ENCODE measurements around the gene SRRM2.

SRRM2 gene

DNA sequence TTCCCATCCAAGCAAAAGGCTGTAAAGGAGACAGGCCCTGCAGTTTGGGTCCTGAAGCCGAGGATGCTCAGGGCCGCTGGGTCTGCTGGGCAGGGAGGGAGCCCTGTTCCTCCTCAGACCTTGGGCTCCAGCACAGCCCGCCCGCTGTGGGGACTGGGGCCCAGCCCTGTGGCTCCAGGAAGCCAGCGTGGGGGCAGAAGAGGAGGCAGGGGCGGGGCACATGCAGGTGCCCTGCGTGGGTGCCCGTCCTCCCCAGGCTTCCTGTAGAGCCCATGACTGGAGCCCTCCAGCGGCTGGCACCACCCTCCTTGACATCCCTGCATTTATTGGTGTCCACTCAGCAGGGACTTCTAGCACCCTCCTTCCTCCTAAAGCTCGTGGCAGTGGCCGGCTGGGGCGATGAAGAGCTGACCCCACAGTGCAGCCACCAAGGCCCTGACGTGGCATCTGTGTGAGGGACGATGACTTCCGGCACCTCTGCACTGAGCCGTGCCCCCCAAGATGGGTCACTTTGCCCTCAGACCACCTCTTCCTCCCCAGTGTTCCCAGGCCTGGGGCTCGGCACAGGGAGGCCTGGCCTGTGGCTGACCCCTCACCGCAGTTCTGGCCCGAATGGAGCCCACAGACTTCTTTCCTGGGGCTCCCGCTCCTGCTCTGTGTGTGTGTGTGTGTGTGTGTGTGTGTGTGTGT is 42.3 kb upstream of the SRRM2 start:
- H3K4me1 ChIP-seq (ENCODE audit: control insufficient read depth, insufficient read depth, low read length), result no peaks in the 10 kb centered on the region

DNA sequence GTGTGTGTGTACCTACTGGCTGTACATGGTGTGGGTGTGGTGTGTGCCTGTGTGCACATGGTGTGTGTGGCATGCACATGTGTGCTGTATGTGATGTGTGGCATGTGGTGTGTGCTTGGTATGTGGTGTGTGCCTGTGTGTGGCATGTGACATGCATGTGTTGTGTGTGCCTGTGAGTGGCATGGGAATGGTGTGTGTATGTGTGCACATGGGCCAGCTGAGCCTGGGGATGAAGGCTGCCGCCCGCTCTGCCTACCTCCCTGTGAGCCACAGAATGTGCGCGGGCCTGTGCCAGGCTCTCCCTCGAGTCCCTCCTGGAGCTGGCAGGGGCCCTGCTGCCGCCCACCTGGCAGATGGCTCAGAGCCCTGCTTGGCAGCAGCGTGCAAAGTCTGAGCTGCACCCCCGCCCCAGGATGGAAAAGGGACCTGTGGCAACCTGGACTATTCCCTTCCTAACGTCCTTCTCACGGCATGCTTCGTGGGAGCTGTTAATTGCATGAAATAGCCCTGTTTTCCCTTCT is 41.7 kb upstream of the SRRM2 start:
- H3K27me3 ChIP-seq (ENCODE audit: control insufficient read depth, insufficient read depth, low read length), result peaks cover 7% of the 10 kb centered on the region
- no peak overlapping the region for H3K4me3 ChIP-seq (ENCODE audit: low read length)
- no peak overlapping the region for H3K9ac ChIP-seq (ENCODE audit: low read length)
- peaks cover 18% of the 10 kb centered on the region for H3K36me3 ChIP-seq (ENCODE audit: control insufficient read depth, insufficient read depth, low read length)
- H3K27ac ChIP-seq (ENCODE audit: low read depth, low read length), result no peak overlapping the region
- H3K4me1 ChIP-seq (ENCODE audit: control insufficient read depth, insufficient read depth, low read length), result no peaks in the 10 kb centered on the region

More for the DNA sequence above, 42.3 kb upstream of the SRRM2 start:
- Histone ChIP-seq H3K36me3 (ENCODE audit: control insufficient read depth, insufficient read depth, low read length) (peaks cover 19% of the 10 kb centered on the region), H3K27me3 (ENCODE audit: control insufficient read depth, insufficient read depth, low read length) (peaks cover 6% of the 10 kb centered on the region), H3K9ac (ENCODE audit: low read length) (no peak overlapping the region), H3K27ac (ENCODE audit: low read depth, low read length) (no peak overlapping the region), H3K4me3 (ENCODE audit: low read length) (no peak overlapping the region)

DNA sequence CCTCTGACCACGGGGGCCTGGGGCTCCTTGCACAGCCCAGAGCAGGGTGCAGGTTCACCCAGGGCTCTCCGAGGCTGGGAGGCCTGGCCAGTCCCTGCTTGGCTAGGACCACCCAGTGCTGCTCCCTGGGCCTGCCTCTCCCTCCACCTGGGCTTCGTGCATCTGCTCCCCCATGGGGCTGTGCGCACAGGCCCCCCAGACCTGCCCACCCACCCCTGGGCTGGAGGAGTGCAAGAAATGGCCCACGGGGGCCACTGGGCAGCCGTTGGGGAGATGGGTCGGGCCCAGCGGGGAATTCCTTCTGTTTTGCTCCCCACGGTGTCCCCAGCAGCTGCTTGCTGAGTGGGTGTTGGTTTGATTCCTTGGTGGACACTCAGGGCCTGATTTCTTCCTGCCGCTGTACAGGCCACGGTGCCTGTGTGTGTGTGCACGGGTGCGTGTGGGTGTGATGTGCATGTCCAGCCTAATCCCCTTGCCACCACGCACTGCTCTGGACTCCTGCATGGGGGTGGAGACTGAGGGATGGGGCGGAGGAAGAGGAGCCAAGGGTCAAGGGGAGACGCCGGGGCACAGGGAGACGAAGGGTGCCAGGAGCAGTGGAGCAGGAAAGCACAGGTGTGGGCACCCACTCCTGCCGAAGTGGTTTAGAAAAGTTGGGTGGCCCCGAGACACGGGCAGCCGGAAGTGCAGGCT is 40.9 kb upstream of the SRRM2 start:
- H3K36me3 ChIP-seq (ENCODE audit: control insufficient read depth, insufficient read depth, low read length), result peaks cover 14% of the 10 kb centered on the region
- no peak overlapping the region for H3K9ac ChIP-seq (ENCODE audit: low read length)
- peaks cover 7% of the 10 kb centered on the region for H3K27me3 ChIP-seq (ENCODE audit: control insufficient read depth, insufficient read depth, low read length)

DNA sequence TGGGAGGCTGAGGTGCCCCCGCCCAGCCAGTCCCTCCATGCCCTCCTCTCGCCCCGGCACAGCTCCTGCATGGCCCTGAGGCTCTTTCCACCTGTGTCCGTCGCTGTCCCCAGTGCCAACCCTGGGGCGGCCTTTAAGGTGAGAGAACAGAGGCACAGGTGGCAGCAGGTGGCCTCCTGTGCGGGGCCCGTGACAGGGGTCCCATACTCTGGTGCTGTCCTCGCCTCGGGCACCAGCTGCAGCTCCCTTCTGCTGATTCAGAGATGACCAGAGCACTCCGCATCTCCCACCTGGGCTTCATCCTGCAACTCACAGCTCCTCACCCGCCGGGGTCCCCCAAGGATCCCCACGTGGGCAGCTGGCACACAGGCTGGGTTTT is 40.4 kb upstream of the SRRM2 start:
- Histone ChIP-seq H3K9ac (ENCODE audit: low read length) (no peak overlapping the region), H3K27ac (ENCODE audit: low read depth, low read length) (no peak overlapping the region), H3K27me3 (ENCODE audit: control insufficient read depth, insufficient read depth, low read length) (peaks cover 7% of the 10 kb centered on the region), H3K4me3 (ENCODE audit: low read length) (no peak overlapping the region), H3K36me3 (ENCODE audit: control insufficient read depth, insufficient read depth, low read length) (peaks cover 14% of the 10 kb centered on the region), H3K4me1 (ENCODE audit: control insufficient read depth, insufficient read depth, low read length) (no peaks in the 10 kb centered on the region)

More for the DNA sequence above, 40.9 kb upstream of the SRRM2 start:
- H3K27ac ChIP-seq (ENCODE audit: low read depth, low read length), result no peak overlapping the region
- no peak overlapping the region for H3K4me3 ChIP-seq (ENCODE audit: low read length)
- H3K4me1 ChIP-seq (ENCODE audit: control insufficient read depth, insufficient read depth, low read length), result no peaks in the 10 kb centered on the region

DNA sequence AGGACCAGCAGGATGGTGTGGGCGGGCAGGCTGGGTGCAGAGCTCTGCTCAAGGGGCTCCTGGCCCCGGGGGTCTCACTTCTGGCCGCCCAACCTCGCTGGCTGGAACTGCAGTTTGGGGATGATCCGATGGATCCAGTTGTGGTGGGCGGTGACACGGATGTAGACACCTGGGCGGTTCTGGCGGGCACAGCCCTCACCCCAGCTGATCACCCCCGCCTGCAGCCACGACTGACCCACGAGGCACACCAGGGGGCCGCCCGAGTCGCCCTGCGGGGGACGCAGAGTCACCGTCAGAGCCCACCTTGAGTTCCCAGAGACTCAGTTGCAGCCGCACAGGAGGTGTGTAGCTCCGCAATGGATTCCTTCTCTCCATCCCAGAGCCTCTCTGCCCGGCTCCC is 39.9 kb upstream of the SRRM2 start:
- H3K27ac ChIP-seq (ENCODE audit: low read depth, low read length), result no peak overlapping the region
- peaks cover 12% of the 10 kb centered on the region for H3K36me3 ChIP-seq (ENCODE audit: control insufficient read depth, insufficient read depth, low read length)

DNA sequence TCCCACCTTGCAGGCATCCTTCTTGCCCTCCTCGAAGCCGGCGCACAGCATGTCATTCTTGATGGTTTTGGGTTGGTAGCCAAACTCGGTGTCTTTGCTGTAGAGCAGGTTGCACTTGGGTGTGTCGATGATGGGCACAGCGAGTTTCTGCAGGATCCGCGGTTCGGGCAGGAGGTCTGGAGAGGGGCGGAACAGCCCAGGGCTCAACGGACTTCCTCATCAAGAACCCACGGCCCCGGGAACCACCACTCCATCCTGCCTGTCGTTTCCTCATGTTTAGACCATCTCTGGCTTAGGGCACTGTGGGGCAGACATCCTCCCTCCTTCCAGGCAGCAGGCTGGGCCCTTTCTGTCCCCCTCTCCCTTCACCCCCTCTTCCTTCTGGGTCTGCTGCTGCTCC is 38.9 kb upstream of the SRRM2 start:
- Histone ChIP-seq H3K36me3 (ENCODE audit: control insufficient read depth, insufficient read depth, low read length) (peaks cover 2% of the 10 kb centered on the region), H3K27ac (ENCODE audit: low read depth, low read length) (no peak overlapping the region), H3K4me1 (ENCODE audit: control insufficient read depth, insufficient read depth, low read length) (no peaks in the 10 kb centered on the region), H3K27me3 (ENCODE audit: control insufficient read depth, insufficient read depth, low read length) (peaks cover 7% of the 10 kb centered on the region), H3K4me3 (ENCODE audit: low read length) (no peak overlapping the region), H3K9ac (ENCODE audit: low read length) (no peak overlapping the region)

More for the DNA sequence above, 39.9 kb upstream of the SRRM2 start:
- Histone ChIP-seq H3K27me3 (ENCODE audit: control insufficient read depth, insufficient read depth, low read length) (peaks cover 7% of the 10 kb centered on the region), H3K9ac (ENCODE audit: low read length) (no peak overlapping the region), H3K4me3 (ENCODE audit: low read length) (no peak overlapping the region), H3K4me1 (ENCODE audit: control insufficient read depth, insufficient read depth, low read length) (no peaks in the 10 kb centered on the region)

DNA sequence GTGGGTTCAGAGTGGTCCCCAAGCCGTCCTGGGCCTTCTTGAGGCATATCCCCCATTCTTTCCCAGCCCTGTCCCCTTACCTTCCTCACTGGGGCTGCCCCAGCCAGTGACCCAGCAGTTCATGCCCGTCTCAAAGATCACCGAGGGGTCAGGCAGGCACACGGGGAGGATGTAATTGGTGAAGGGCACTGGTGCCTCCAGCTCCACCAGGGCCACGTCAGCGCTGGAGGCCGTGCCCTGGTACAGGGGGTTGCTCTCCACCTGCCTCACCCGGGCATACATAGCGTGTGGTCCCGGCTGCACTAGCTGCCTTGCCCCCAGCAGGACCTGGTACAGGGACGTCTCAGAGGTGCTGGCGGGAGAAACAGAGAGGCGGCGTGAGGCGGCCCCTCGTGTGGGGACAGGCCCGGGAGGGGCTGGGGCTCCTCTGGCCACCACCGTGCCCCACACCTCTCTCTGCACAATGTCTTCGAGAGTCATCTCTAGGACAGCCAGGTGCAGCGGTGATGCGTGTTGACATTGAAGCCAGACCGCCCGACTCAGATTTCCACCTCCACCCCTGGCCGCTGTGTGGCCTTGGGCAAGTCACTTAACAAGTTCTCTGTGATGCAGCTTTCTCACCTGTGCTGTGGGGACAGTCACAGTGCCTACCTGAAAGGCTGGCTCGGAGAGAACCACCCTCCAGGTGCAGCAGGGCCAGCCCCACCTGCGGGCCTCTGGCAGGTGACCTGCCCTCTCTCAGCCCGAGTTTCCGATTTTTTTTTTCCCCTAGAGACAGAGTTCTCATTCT is 38.3 kb upstream of the SRRM2 start:
- Histone ChIP-seq H3K27me3 (ENCODE audit: control insufficient read depth, insufficient read depth, low read length) (peaks cover 7% of the 10 kb centered on the region), H3K4me3 (ENCODE audit: low read length) (no peak overlapping the region), H3K4me1 (ENCODE audit: control insufficient read depth, insufficient read depth, low read length) (no peaks in the 10 kb centered on the region), H3K27ac (ENCODE audit: low read depth, low read length) (no peak overlapping the region), H3K9ac (ENCODE audit: low read length) (no peak overlapping the region), H3K36me3 (ENCODE audit: control insufficient read depth, insufficient read depth, low read length) (no peaks in the 10 kb centered on the region)

DNA sequence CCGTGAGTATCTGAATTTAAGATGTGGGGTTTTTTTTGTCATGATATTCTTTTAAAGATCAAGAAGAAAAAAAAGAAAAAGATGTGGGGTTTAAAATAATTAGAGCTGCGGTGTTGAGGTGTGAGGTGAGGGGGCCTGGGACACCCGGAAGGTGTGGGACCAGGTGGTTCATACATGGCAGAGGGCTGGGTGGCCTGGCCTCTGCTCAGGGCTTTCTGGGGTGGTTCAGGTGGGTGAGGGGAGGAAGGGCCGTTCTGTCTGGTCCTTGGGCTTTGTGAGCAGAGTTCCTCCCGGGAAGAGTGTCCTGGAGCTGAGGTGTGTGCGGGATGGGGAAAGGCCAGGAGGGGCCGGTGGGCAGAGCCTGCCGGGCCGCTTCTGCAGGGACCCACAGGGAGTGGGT is 37.4 kb upstream of the SRRM2 start:
- H3K36me3 ChIP-seq (ENCODE audit: control insufficient read depth, insufficient read depth, low read length), result no peaks in the 10 kb centered on the region
- peaks cover 7% of the 10 kb centered on the region for H3K27me3 ChIP-seq (ENCODE audit: control insufficient read depth, insufficient read depth, low read length)
- H3K9ac ChIP-seq (ENCODE audit: low read length), result no peak overlapping the region
- no peak overlapping the region for H3K4me3 ChIP-seq (ENCODE audit: low read length)
- H3K27ac ChIP-seq (ENCODE audit: low read depth, low read length), result no peak overlapping the region
- no peaks in the 10 kb centered on the region for H3K4me1 ChIP-seq (ENCODE audit: control insufficient read depth, insufficient read depth, low read length)

DNA sequence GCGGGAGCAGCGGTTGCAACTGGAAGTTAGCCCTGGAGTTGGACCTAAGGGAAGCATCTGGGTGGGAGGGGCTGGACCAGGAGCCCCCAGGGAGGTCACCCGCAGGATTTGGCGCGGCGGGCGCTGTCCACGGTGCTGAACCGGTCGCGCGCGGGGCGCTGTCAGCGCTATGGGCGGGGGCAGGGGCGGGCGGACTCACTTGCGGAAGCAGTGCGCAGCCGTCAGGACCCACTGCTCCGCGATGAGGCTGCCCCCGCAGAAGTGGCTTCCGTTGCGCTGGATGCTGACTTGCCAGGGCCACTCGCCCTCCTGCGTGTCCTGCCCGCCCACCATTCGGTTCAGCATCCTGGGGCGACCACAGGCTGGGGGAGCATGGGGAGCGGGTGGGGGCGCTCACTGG is 36.9 kb upstream of the SRRM2 start:
- Histone ChIP-seq H3K9ac (ENCODE audit: low read length) (no peak overlapping the region), H3K4me1 (ENCODE audit: control insufficient read depth, insufficient read depth, low read length) (no peaks in the 10 kb centered on the region), H3K36me3 (ENCODE audit: control insufficient read depth, insufficient read depth, low read length) (no peaks in the 10 kb centered on the region), H3K4me3 (ENCODE audit: low read length) (no peak overlapping the region), H3K27ac (ENCODE audit: low read depth, low read length) (no peak overlapping the region), H3K27me3 (ENCODE audit: control insufficient read depth, insufficient read depth, low read length) (peaks cover 6% of the 10 kb centered on the region)

DNA sequence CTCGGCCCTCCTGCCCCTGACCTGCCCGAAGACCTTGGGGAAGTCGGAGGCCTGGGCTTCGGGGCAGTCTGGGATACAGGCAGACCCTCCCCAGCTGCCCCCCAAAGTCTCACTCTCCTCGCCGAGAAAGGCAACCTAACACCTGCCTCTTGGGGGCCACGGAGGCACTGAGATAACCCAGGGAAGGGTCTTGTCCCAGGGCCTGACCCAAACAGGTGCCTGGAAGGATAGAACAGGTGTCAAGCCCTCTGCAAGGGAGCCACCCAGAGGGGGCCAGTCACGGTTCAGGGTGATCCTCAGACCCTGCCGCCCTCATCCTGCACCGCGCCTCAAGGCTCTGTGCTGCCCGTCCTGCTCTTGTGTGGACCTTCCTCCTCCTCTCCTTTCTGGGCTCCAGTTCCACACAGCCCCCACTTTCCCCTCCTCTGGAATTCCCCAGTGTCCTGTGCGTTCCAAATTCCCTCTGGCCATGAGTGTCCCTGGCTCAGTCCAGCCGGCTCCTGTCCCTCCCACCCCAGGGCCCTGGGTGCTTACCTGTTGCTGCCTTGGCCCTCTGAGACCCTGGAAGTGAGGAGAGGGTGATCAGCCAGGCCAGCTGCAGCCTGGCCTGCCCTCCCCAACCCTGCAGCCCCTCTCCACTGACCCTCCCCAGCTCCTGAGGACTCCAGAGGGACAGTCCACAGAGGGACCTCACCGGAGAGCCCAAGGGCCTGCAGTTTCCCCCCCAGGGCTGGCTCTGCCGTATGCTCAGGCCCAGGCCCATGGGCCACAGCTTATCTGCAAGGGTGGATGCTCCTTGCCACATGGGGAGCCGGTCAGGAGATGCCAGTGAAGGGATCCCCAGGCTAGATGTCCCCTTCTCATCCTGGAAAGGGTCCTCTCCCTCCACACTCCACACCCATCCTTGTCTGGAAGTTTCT is 36.2 kb upstream of the SRRM2 start:
- Histone ChIP-seq H3K4me1 (ENCODE audit: control insufficient read depth, insufficient read depth, low read length) (no peaks in the 10 kb centered on the region), H3K9ac (ENCODE audit: low read length) (no peak overlapping the region), H3K4me3 (ENCODE audit: low read length) (no peak overlapping the region), H3K36me3 (ENCODE audit: control insufficient read depth, insufficient read depth, low read length) (no peaks in the 10 kb centered on the region), H3K27ac (ENCODE audit: low read depth, low read length) (no peak overlapping the region), H3K27me3 (ENCODE audit: control insufficient read depth, insufficient read depth, low read length) (peaks cover 4% of the 10 kb centered on the region)

DNA sequence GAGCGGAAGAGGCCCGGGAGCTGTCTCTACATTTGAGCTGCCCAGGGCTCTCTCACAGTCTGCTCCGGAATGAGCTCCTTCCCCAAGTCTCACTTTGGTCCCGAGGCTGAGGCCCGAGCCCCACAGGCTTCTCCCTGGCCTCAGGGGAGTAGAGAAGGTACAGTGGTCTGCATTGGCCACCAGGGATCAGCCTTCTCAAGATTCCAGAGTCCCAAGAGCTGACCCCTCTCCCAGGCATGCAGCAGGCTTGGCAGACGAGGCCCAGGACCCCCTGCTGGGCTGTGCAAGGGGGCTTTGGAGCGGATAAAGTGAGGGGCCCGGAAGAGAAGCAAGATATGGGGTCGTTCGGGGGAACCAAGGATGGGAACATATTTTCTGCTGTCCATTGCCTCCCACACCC is 35.5 kb upstream of the SRRM2 start:
- Histone ChIP-seq H3K27me3 (ENCODE audit: control insufficient read depth, insufficient read depth, low read length) (peaks cover 4% of the 10 kb centered on the region), H3K4me3 (ENCODE audit: low read length) (no peak overlapping the region), H3K27ac (ENCODE audit: low read depth, low read length) (no peak overlapping the region), H3K9ac (ENCODE audit: low read length) (no peak overlapping the region), H3K36me3 (ENCODE audit: control insufficient read depth, insufficient read depth, low read length) (no peaks in the 10 kb centered on the region), H3K4me1 (ENCODE audit: control insufficient read depth, insufficient read depth, low read length) (no peaks in the 10 kb centered on the region)

Measured in rectal smooth muscle tissue (tissue), 1 donor.